Measurements from ENCODE around the gene TANC1. TPM values are rescaled to one million over a fixed set of nuclear protein-coding genes. Genes with fewer than 3 reads are reported as not detected.

TANC1 gene
- total RNA-seq, 1 donor, result 34.7 TPM

DNA sequence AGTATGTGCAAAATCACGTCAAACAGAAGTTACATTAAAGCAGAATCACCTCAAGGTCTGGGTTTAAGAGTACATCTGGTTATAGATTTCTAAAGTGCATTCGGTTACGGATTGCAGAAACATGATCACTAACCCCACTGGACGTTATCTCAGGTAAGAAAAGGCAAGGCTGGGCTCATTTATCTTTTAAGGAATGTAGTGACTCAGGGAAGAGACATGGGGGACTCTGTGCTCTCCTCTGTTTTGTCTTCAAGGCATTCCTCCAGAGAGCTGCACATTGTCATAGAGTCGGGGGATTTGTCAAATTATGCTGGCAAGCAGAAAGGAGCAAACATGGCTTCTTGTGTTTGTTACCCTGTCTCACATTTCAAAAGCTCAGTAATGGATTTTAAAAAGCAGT, 303.7 kb downstream of the TANC1 start:
- Histone ChIP-seq H3K9me3 (ENCODE audit: low read depth, low read length) (no peaks in the 10 kb centered on the region), H3K4me2 (ENCODE audit: insufficient read depth, low read length) (no peak overlapping the region), H3K27me3 (ENCODE audit: insufficient read depth, low read length) (no peaks in the 10 kb centered on the region), H3K4me1 (ENCODE audit: insufficient read depth, low read length) (peaks cover 4% of the 10 kb centered on the region), H4K20me1 (ENCODE audit: insufficient read depth, low read length) (no peaks in the 10 kb centered on the region), H2AFZ (ENCODE audit: low read length) (no peak overlapping the region), H3K36me3 (ENCODE audit: insufficient read depth, low read length) (no peaks in the 10 kb centered on the region), H3K4me3 (ENCODE audit: insufficient read depth, low read length) (no peak overlapping the region), H3K79me2 (ENCODE audit: insufficient read depth, low read length) (no peaks in the 10 kb centered on the region), H3K27ac (ENCODE audit: low read depth, low read length) (no peak overlapping the region)
- TF ChIP-seq, protein P1, sequence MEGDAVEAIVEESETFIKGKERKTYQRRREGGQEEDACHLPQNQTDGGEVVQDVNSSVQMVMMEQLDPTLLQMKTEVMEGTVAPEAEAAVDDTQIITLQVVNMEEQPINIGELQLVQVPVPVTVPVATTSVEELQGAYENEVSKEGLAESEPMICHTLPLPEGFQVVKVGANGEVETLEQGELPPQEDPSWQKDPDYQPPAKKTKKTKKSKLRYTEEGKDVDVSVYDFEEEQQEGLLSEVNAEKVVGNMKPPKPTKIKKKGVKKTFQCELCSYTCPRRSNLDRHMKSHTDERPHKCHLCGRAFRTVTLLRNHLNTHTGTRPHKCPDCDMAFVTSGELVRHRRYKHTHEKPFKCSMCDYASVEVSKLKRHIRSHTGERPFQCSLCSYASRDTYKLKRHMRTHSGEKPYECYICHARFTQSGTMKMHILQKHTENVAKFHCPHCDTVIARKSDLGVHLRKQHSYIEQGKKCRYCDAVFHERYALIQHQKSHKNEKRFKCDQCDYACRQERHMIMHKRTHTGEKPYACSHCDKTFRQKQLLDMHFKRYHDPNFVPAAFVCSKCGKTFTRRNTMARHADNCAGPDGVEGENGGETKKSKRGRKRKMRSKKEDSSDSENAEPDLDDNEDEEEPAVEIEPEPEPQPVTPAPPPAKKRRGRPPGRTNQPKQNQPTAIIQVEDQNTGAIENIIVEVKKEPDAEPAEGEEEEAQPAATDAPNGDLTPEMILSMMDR (IDR thresholded peaks at IDR 0.05; ENCODE audit: extremely low read depth, low read depth, low read length), result no peak
- no peak for DNase-seq (ENCODE audit: insufficient read length, low spot score, missing footprints)

DNA sequence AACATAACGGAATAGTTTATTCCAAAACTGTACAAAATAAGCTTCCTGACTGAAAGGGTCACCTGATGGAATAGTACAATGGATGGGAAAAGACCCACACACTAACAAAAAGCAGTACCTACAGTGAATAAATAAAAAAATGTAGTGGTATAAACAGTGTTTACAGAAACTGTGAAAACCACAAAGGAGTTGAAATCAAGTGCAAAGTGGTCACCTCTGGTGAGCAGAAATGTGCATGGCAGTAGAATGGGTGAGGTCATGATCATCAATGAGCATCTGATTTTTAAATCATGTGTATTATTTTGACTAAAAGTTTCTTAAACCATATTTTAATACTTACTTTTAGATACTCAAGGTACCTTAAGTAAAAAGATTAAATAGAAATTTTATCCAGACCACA, 306.7 kb downstream of the TANC1 start:
- no peak overlapping the region for H2AFZ ChIP-seq (ENCODE audit: low read length)
- H3K27me3 ChIP-seq (ENCODE audit: insufficient read depth, low read length), result no peaks in the 10 kb centered on the region
- no peak overlapping the region for H3K4me3 ChIP-seq (ENCODE audit: insufficient read depth, low read length)
- no peaks in the 10 kb centered on the region for H3K4me1 ChIP-seq (ENCODE audit: insufficient read depth, low read length)
- no peak overlapping the region for H3K4me2 ChIP-seq (ENCODE audit: insufficient read depth, low read length)
- no peaks in the 10 kb centered on the region for H3K9me3 ChIP-seq (ENCODE audit: low read depth, low read length)
- no peaks in the 10 kb centered on the region for H3K36me3 ChIP-seq (ENCODE audit: insufficient read depth, low read length)
- DNase-seq (ENCODE audit: insufficient read length, low spot score, missing footprints), result no peak
- no peak overlapping the region for H3K27ac ChIP-seq (ENCODE audit: low read depth, low read length)
- no peaks in the 10 kb centered on the region for H4K20me1 ChIP-seq (ENCODE audit: insufficient read depth, low read length)
- TF ChIP-seq, protein P1 (IDR thresholded peaks at IDR 0.05; ENCODE audit: extremely low read depth, low read depth, low read length), result no peak
- no peaks in the 10 kb centered on the region for H3K79me2 ChIP-seq (ENCODE audit: insufficient read depth, low read length)

DNA sequence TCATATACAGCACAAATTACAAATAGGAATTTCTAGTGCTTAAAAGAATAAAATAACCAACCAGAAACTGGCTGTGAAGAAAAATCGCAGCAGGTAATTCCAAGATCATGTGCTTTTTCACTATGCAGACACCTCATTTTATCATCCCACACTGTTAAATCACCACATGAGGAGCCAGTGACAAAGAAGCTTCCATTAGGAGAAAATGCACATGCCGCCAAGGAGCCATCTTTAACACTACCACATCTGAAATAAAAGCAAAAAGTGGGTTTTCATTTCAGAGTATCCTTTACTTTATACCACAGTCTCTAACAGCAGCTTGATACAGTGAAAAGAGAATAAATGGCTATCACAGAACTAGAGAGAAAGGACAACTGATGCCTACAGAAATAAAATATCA, 311.3 kb downstream of the TANC1 start:
- Histone ChIP-seq H4K20me1 (ENCODE audit: insufficient read depth, low read length) (no peaks in the 10 kb centered on the region), H3K79me2 (ENCODE audit: insufficient read depth, low read length) (peaks cover 18% of the 10 kb centered on the region), H2AFZ (ENCODE audit: low read length) (no peak overlapping the region), H3K4me3 (ENCODE audit: insufficient read depth, low read length) (no peak overlapping the region), H3K9me3 (ENCODE audit: low read depth, low read length) (no peaks in the 10 kb centered on the region), H3K36me3 (ENCODE audit: insufficient read depth, low read length) (no peaks in the 10 kb centered on the region), H3K4me1 (ENCODE audit: insufficient read depth, low read length) (no peaks in the 10 kb centered on the region), H3K4me2 (ENCODE audit: insufficient read depth, low read length) (no peak overlapping the region), H3K27me3 (ENCODE audit: insufficient read depth, low read length) (no peaks in the 10 kb centered on the region), H3K27ac (ENCODE audit: low read depth, low read length) (no peak overlapping the region)
- no peak for DNase-seq (ENCODE audit: insufficient read length, low spot score, missing footprints)
- TF ChIP-seq, protein P1 (IDR thresholded peaks at IDR 0.05; ENCODE audit: extremely low read depth, low read depth, low read length), result no peak

DNA sequence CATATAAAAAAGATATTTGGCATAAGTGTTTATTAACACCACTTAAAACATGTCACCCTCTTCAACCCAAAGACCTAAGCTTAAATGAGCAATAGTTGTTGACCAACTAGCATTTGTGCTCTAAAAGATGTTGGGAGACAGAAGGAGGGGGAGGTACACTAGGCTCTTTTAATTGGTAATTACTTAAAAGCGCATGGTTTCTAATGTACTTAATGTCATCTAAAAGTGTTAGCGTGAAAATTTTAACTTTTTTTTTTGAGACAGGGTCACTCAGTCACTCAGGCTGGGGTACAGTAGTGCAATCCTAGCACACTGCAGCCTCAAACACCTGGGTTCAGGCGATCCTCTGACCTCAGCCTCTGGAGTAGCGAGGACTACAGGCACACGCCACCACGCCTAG, 312.6 kb downstream of the TANC1 start:
- no peak overlapping the region for H3K4me2 ChIP-seq (ENCODE audit: insufficient read depth, low read length)
- H3K27ac ChIP-seq (ENCODE audit: low read depth, low read length), result no peak overlapping the region
- H4K20me1 ChIP-seq (ENCODE audit: insufficient read depth, low read length), result no peaks in the 10 kb centered on the region
- no peaks in the 10 kb centered on the region for H3K36me3 ChIP-seq (ENCODE audit: insufficient read depth, low read length)
- H3K4me3 ChIP-seq (ENCODE audit: insufficient read depth, low read length), result no peak overlapping the region
- no peak overlapping the region for H2AFZ ChIP-seq (ENCODE audit: low read length)
- peaks cover 30% of the 10 kb centered on the region for H3K79me2 ChIP-seq (ENCODE audit: insufficient read depth, low read length)
- H3K9me3 ChIP-seq (ENCODE audit: low read depth, low read length), result no peaks in the 10 kb centered on the region
- TF ChIP-seq, protein P1 (IDR thresholded peaks at IDR 0.05; ENCODE audit: extremely low read depth, low read depth, low read length), result no peak
- H3K27me3 ChIP-seq (ENCODE audit: insufficient read depth, low read length), result no peaks in the 10 kb centered on the region
- no peak for DNase-seq (ENCODE audit: insufficient read length, low spot score, missing footprints)
- H3K4me1 ChIP-seq (ENCODE audit: insufficient read depth, low read length), result peaks cover 4% of the 10 kb centered on the region

Small RNA genes within 50 kb of the gene (small RNA-seq; reads per million reads assigned to genes)
- gene MIR6888, result not detected
- not detected for gene RNU2-21P
- gene RNU6-580P, result not detected

Other genes with a start within 250 kb of the TANC1 start
- 0.29 TPM in 1 of 2 replicates, not detected in the other for gene DAPL1, start 173.3 kb upstream of the TANC1 start, total RNA-seq

Measured in osteoblast (primary cell).